ENCODE data around the gene ZBTB42.

Gene ZBTB42

GRCh38 chr14:104769324-104770071 is 31.4 kb upstream of the ZBTB42 start:
- Histone ChIP-seq H3K9me3 (peaks cover 33% of the 10 kb centered on the region), H4K20me1 (peaks cover 40% of the 10 kb centered on the region), H3K27ac (peak overlapping the region; percentile 41; the same call in 1 of the 2 replicates), H3K4me1 (peaks cover 21% of the 10 kb centered on the region), H3K27me3 (no peaks in the 10 kb centered on the region), H3K36me3 (peaks cover 69% of the 10 kb centered on the region), H3K9ac (peak overlapping the region; percentile 4; the same call in 1 of the 2 replicates), H3K4me2 (peak overlapping the region; percentile 50), H3K4me3 (no peak overlapping the region)
- no peak for TF ChIP-seq Cebpa-rat (IDR thresholded peaks at IDR 0.05)

- H3K4me3 ChIP-seq = no peak overlapping the region
- H3K9ac ChIP-seq = no peak overlapping the region
- no peak overlapping the region for H3K4me2 ChIP-seq
- TF ChIP-seq Cebpa-rat (IDR thresholded peaks at IDR 0.05) = no peak
- peaks cover 21% of the 10 kb centered on the region for H3K4me1 ChIP-seq
- peaks cover 41% of the 10 kb centered on the region for H4K20me1 ChIP-seq
- H3K9me3 ChIP-seq = peaks cover 33% of the 10 kb centered on the region
- H3K27ac ChIP-seq = no peak overlapping the region
- peaks cover 75% of the 10 kb centered on the region for H3K36me3 ChIP-seq
- no peaks in the 10 kb centered on the region for H3K27me3 ChIP-seq
Observed at GRCh38 chr14:104770072-104770579, 30.8 kb upstream of the ZBTB42 start.

- TF ChIP-seq Cebpa-rat (IDR thresholded peaks at IDR 0.05) = no peak
- peaks cover 27% of the 10 kb centered on the region for H3K9me3 ChIP-seq
Observed at GRCh38 chr14:104770851-104771272, 30.0 kb upstream of the ZBTB42 start.

GRCh38 chr14:104771374-104771773 is 29.5 kb upstream of the ZBTB42 start:
- peaks cover 50% of the 10 kb centered on the region for H4K20me1 ChIP-seq
- no peaks in the 10 kb centered on the region for H3K27me3 ChIP-seq
- TF ChIP-seq Cebpa-rat (IDR thresholded peaks at IDR 0.05) = no peak
- H3K4me3 ChIP-seq = no peak overlapping the region
- peaks cover 21% of the 10 kb centered on the region for H3K4me1 ChIP-seq
- H3K27ac ChIP-seq = no peak overlapping the region
- peaks cover 22% of the 10 kb centered on the region for H3K9me3 ChIP-seq
- no peak overlapping the region for H3K4me2 ChIP-seq
- no peak overlapping the region for H3K9ac ChIP-seq
- peaks cover 82% of the 10 kb centered on the region for H3K36me3 ChIP-seq

More at GRCh38 chr14:104770851-104771272, 30.0 kb upstream of the ZBTB42 start:
- H3K4me2 ChIP-seq = no peak overlapping the region
- peaks cover 46% of the 10 kb centered on the region for H4K20me1 ChIP-seq
- peaks cover 21% of the 10 kb centered on the region for H3K4me1 ChIP-seq
- H3K36me3 ChIP-seq = peaks cover 78% of the 10 kb centered on the region
- no peak overlapping the region for H3K27ac ChIP-seq
- no peak overlapping the region for H3K4me3 ChIP-seq
- no peak overlapping the region for H3K9ac ChIP-seq
- no peaks in the 10 kb centered on the region for H3K27me3 ChIP-seq

- no peak overlapping the region for H3K4me2 ChIP-seq
- H3K4me1 ChIP-seq = peaks cover 21% of the 10 kb centered on the region
- peaks cover 58% of the 10 kb centered on the region for H4K20me1 ChIP-seq
- H3K9ac ChIP-seq = no peak overlapping the region
- no peak overlapping the region for H3K27ac ChIP-seq
- no peaks in the 10 kb centered on the region for H3K27me3 ChIP-seq
- TF ChIP-seq Cebpa-rat (IDR thresholded peaks at IDR 0.05) = no peak
- no peak overlapping the region for H3K4me3 ChIP-seq
- peaks cover 85% of the 10 kb centered on the region for H3K36me3 ChIP-seq
- peaks cover 19% of the 10 kb centered on the region for H3K9me3 ChIP-seq
Observed at GRCh38 chr14:104771918-104772706, 28.8 kb upstream of the ZBTB42 start.

- no peak overlapping the region for H3K4me3 ChIP-seq
- peaks cover 90% of the 10 kb centered on the region for H3K36me3 ChIP-seq
- no peak overlapping the region for H3K27ac ChIP-seq
- H3K27me3 ChIP-seq = no peaks in the 10 kb centered on the region
- no peak for TF ChIP-seq Cebpa-rat (IDR thresholded peaks at IDR 0.05)
- peaks cover 66% of the 10 kb centered on the region for H4K20me1 ChIP-seq
- H3K9me3 ChIP-seq = peaks cover 19% of the 10 kb centered on the region
- peaks cover 21% of the 10 kb centered on the region for H3K4me1 ChIP-seq
- no peak overlapping the region for H3K4me2 ChIP-seq
- H3K9ac ChIP-seq = no peak overlapping the region
Observed at GRCh38 chr14:104772707-104773504, 28.0 kb upstream of the ZBTB42 start.

GRCh38 chr14:104773505-104774452 is 27.1 kb upstream of the ZBTB42 start:
- no peaks in the 10 kb centered on the region for H3K27me3 ChIP-seq
- no peak overlapping the region for H3K27ac ChIP-seq
- peaks cover 19% of the 10 kb centered on the region for H3K9me3 ChIP-seq
- peaks cover 73% of the 10 kb centered on the region for H4K20me1 ChIP-seq
- no peak for TF ChIP-seq Cebpa-rat (IDR thresholded peaks at IDR 0.05)
- peaks cover 13% of the 10 kb centered on the region for H3K4me1 ChIP-seq
- H3K36me3 ChIP-seq = peaks cover 95% of the 10 kb centered on the region
- no peak overlapping the region for H3K4me2 ChIP-seq
- H3K4me3 ChIP-seq = no peak overlapping the region
- no peak overlapping the region for H3K9ac ChIP-seq

- H3K9me3 ChIP-seq = peaks cover 19% of the 10 kb centered on the region
- H3K27ac ChIP-seq = no peak overlapping the region
- H3K9ac ChIP-seq = no peak overlapping the region
- no peak overlapping the region for H3K4me3 ChIP-seq
- no peak for TF ChIP-seq Cebpa-rat (IDR thresholded peaks at IDR 0.05)
- H3K36me3 ChIP-seq = peaks cover 99% of the 10 kb centered on the region
- no peak overlapping the region for H3K4me2 ChIP-seq
- no peaks in the 10 kb centered on the region for H3K27me3 ChIP-seq
- peaks cover 73% of the 10 kb centered on the region for H4K20me1 ChIP-seq
- peaks cover 5% of the 10 kb centered on the region for H3K4me1 ChIP-seq
Observed at GRCh38 chr14:104774453-104775072, 26.3 kb upstream of the ZBTB42 start.
